Measurements from ENCODE around the gene EYS.

GRCh38 chr6:63929111-63929510 is 1777.9 kb downstream of the EYS start:
- no peak for TF ChIP-seq CTCF (IDR thresholded peaks at IDR 0.05)
- TF ChIP-seq POLR2A (IDR thresholded peaks at IDR 0.05) = no peak
- TF ChIP-seq POLR2AphosphoS5 (IDR thresholded peaks at IDR 0.05) = no peak
- no peak for TF ChIP-seq EP300 (IDR thresholded peaks at IDR 0.05)
